IPS-18a (cell line): Measurements from ENCODE around the gene MAP4K3.

Experiments used
- H3K27ac ChIP-seq: one replicate; pipeline ENCODE4 v1.5.1; 2013; ENCODE audit warnings: low read length
- H3K27me3 ChIP-seq: one replicate; pipeline ENCODE4 v1.6.1; 2013; ENCODE audit warnings: mild to moderate bottlenecking, low read length; ENCODE audit not compliant: control insufficient read depth, insufficient read depth
- H3K36me3 ChIP-seq: one replicate; pipeline ENCODE4 v1.6.1; 2013; ENCODE audit warnings: low read depth, low read length; ENCODE audit not compliant: control insufficient read depth
- H3K4me1 ChIP-seq: one replicate; pipeline ENCODE4 v1.6.1; 2013; ENCODE audit warnings: low read depth, low read length; ENCODE audit not compliant: control insufficient read depth
- H3K4me3 ChIP-seq: one replicate; pipeline ENCODE4 v1.5.1; 2013; ENCODE audit warnings: low read length
- H3K9ac ChIP-seq: one replicate; pipeline ENCODE4 v1.6.1; 2013; ENCODE audit warnings: mild to moderate bottlenecking, low read length, moderate library complexity
- H3K9me3 ChIP-seq: one replicate; pipeline ENCODE4 v1.6.1; 2013; ENCODE audit warnings: low read depth, low read length; ENCODE audit not compliant: control insufficient read depth

The MAP4K3 gene

GRCh38 chr2:39419282-39420223 lies 17.5 kb downstream of the MAP4K3 start:
- H3K36me3 ChIP-seq, result no peaks in the 10 kb centered on the region
- no peaks in the 10 kb centered on the region for H3K9me3 ChIP-seq
- H3K9ac ChIP-seq, result no peak overlapping the region
- no peak overlapping the region for H3K27ac ChIP-seq
- peaks cover 3% of the 10 kb centered on the region for H3K4me1 ChIP-seq
- H3K27me3 ChIP-seq, result no peaks in the 10 kb centered on the region
- H3K4me3 ChIP-seq, result no peak overlapping the region

- H3K36me3 ChIP-seq, result no peaks in the 10 kb centered on the region
- no peaks in the 10 kb centered on the region for H3K9me3 ChIP-seq
- no peaks in the 10 kb centered on the region for H3K4me1 ChIP-seq
- no peak overlapping the region for H3K9ac ChIP-seq
- H3K27ac ChIP-seq, result peak overlapping the region; percentile 18
- no peak overlapping the region for H3K4me3 ChIP-seq
- no peaks in the 10 kb centered on the region for H3K27me3 ChIP-seq
These were observed 18.6 kb downstream of the MAP4K3 start for GRCh38 chr2:39418491-39418890.

GRCh38 chr2:39416140-39416539 lies 20.9 kb downstream of the MAP4K3 start:
- H3K9me3 ChIP-seq, result no peaks in the 10 kb centered on the region
- no peak overlapping the region for H3K4me3 ChIP-seq
- H3K27ac ChIP-seq, result no peak overlapping the region
- H3K4me1 ChIP-seq, result peaks cover 21% of the 10 kb centered on the region
- no peaks in the 10 kb centered on the region for H3K36me3 ChIP-seq
- no peaks in the 10 kb centered on the region for H3K27me3 ChIP-seq
- no peak overlapping the region for H3K9ac ChIP-seq

- no peak overlapping the region for H3K4me3 ChIP-seq
- H3K9ac ChIP-seq, result no peak overlapping the region
- no peaks in the 10 kb centered on the region for H3K9me3 ChIP-seq
- H3K36me3 ChIP-seq, result no peaks in the 10 kb centered on the region
- no peak overlapping the region for H3K27ac ChIP-seq
- no peaks in the 10 kb centered on the region for H3K27me3 ChIP-seq
- H3K4me1 ChIP-seq, result peaks cover 34% of the 10 kb centered on the region
These were observed 23.9 kb downstream of the MAP4K3 start for GRCh38 chr2:39413063-39413737.

GRCh38 chr2:39411181-39411944 lies 25.7 kb downstream of the MAP4K3 start:
- H3K4me3 ChIP-seq, result no peak overlapping the region
- H3K27me3 ChIP-seq, result no peaks in the 10 kb centered on the region
- peaks cover 48% of the 10 kb centered on the region for H3K4me1 ChIP-seq
- no peak overlapping the region for H3K9ac ChIP-seq
- H3K36me3 ChIP-seq, result no peaks in the 10 kb centered on the region
- no peaks in the 10 kb centered on the region for H3K9me3 ChIP-seq
- no peak overlapping the region for H3K27ac ChIP-seq

- Histone ChIP-seq H3K9ac (no peak overlapping the region), H3K27ac (no peak overlapping the region)
These were observed 27.2 kb downstream of the MAP4K3 start for GRCh38 chr2:39409697-39410389.

GRCh38 chr2:39408351-39409136 lies 28.5 kb downstream of the MAP4K3 start:
- Histone ChIP-seq H3K9ac (no peak overlapping the region), H3K4me3 (no peak overlapping the region), H3K36me3 (no peaks in the 10 kb centered on the region), H3K27ac (no peak overlapping the region), H3K4me1 (peaks cover 55% of the 10 kb centered on the region), H3K27me3 (no peaks in the 10 kb centered on the region), H3K9me3 (no peaks in the 10 kb centered on the region)

More at GRCh38 chr2:39409697-39410389, 27.2 kb downstream of the MAP4K3 start:
- H3K36me3 ChIP-seq, result no peaks in the 10 kb centered on the region
- H3K4me1 ChIP-seq, result peaks cover 55% of the 10 kb centered on the region
- no peak overlapping the region for H3K4me3 ChIP-seq
- H3K9me3 ChIP-seq, result no peaks in the 10 kb centered on the region
- H3K27me3 ChIP-seq, result no peaks in the 10 kb centered on the region

GRCh38 chr2:39407516-39408296 lies 29.4 kb downstream of the MAP4K3 start:
- peaks cover 53% of the 10 kb centered on the region for H3K4me1 ChIP-seq
- H3K27ac ChIP-seq, result no peak overlapping the region
- no peaks in the 10 kb centered on the region for H3K9me3 ChIP-seq
- no peak overlapping the region for H3K4me3 ChIP-seq
- H3K9ac ChIP-seq, result no peak overlapping the region
- H3K27me3 ChIP-seq, result no peaks in the 10 kb centered on the region
- H3K36me3 ChIP-seq, result no peaks in the 10 kb centered on the region

GRCh38 chr2:39405364-39405763 lies 31.7 kb downstream of the MAP4K3 start:
- Histone ChIP-seq H3K9me3 (no peaks in the 10 kb centered on the region), H3K27ac (no peak overlapping the region), H3K4me3 (no peak overlapping the region), H3K4me1 (peaks cover 42% of the 10 kb centered on the region), H3K36me3 (no peaks in the 10 kb centered on the region), H3K27me3 (no peaks in the 10 kb centered on the region), H3K9ac (no peak overlapping the region)

- Histone ChIP-seq H3K4me1 (peaks cover 41% of the 10 kb centered on the region), H3K36me3 (no peaks in the 10 kb centered on the region), H3K27ac (no peak overlapping the region)
These were observed 33.8 kb downstream of the MAP4K3 start for GRCh38 chr2:39403311-39403710.

More at GRCh38 chr2:39403311-39403710, 33.8 kb downstream of the MAP4K3 start:
- Histone ChIP-seq H3K4me3 (no peak overlapping the region), H3K27me3 (no peaks in the 10 kb centered on the region), H3K9me3 (no peaks in the 10 kb centered on the region), H3K9ac (no peak overlapping the region)
